ENCODE measurements around the gene TRPM6.
A peak's percentile ranks its signal among the peaks of the same experiment; 100 is the strongest.

The TRPM6 gene

DNA sequence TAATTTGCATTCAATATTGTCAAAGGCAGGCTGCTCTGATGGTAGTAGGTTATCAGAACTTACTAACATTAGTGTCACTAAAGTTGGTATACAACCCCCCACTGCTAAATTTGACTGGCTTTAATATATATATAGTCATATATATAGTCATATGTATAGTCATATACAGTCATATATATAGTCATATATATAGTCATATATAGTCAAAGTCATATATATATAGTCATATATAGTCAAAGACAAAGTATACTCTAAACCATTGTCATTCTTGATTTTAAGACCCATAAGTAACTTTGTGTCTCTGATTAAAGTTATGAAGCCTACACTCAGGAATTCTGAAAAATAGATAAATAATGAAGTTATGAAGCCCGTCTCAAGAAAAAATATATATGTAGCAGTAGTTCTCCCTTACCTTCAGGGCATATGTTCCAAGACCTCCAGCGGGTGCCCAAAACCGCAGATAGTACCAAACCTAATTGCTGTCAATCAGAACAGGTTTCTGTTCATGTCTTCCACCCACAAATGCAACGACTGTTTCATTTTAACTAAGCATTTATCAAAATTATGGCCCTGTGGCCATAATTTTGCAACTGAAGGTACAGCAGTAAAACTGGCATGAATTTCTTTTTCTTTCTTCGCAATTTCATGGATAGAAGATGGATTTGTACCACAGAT lies 40.1 kb downstream of the TRPM6 start:
- TF ChIP-seq EZH2phosphoT487 (IDR thresholded peaks at IDR 0.05; ENCODE audit: low read depth), result no peak
- TF ChIP-seq, protein P1, sequence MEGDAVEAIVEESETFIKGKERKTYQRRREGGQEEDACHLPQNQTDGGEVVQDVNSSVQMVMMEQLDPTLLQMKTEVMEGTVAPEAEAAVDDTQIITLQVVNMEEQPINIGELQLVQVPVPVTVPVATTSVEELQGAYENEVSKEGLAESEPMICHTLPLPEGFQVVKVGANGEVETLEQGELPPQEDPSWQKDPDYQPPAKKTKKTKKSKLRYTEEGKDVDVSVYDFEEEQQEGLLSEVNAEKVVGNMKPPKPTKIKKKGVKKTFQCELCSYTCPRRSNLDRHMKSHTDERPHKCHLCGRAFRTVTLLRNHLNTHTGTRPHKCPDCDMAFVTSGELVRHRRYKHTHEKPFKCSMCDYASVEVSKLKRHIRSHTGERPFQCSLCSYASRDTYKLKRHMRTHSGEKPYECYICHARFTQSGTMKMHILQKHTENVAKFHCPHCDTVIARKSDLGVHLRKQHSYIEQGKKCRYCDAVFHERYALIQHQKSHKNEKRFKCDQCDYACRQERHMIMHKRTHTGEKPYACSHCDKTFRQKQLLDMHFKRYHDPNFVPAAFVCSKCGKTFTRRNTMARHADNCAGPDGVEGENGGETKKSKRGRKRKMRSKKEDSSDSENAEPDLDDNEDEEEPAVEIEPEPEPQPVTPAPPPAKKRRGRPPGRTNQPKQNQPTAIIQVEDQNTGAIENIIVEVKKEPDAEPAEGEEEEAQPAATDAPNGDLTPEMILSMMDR (IDR thresholded peaks at IDR 0.05; ENCODE audit: low read depth, low read length), result no peak
- Histone ChIP-seq H4K20me1 (ENCODE audit: insufficient read depth, low read length) (no peaks in the 10 kb centered on the region), H2AFZ (ENCODE audit: low read depth, low read length) (no peak overlapping the region), H3K27me3 (ENCODE audit: low read depth, low read length) (peaks cover 19% of the 10 kb centered on the region), H3K27ac (ENCODE audit: low read length) (no peak overlapping the region), H3K4me2 (ENCODE audit: low read length) (peak overlapping the region; percentile 22), H3K4me1 (ENCODE audit: low read length) (peaks cover 8% of the 10 kb centered on the region), H3K9ac (ENCODE audit: low read length) (no peak overlapping the region), H3K79me2 (ENCODE audit: low read length) (no peaks in the 10 kb centered on the region), H3K36me3 (replicated peaks; ENCODE audit: low read depth, low read length) (no peaks in the 10 kb centered on the region), H3K4me3 (ENCODE audit: low read length) (no peak overlapping the region), H3K9me3 (ENCODE audit: insufficient read depth, low read length) (no peaks in the 10 kb centered on the region)

DNA sequence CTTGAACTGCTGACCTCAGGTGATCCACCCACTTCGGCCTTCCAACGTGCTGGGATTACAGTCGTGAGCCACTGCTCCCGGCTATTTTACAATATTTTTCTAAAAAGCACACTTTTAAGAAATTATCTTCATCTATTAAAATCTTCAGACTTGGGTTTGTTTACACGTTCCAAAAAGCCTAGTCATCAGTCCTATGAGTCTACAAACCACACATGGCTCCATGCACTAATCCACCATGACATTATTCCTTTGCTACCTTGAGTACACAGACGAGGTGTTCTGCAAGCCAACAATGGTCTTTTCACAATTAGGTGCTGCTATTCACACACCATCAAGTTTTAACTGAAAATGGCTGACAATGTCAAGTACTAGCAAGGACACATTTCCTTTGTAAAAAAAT lies 41.0 kb downstream of the TRPM6 start:
- peaks cover 8% of the 10 kb centered on the region for H3K4me1 ChIP-seq (ENCODE audit: low read length)
- H3K4me3 ChIP-seq (ENCODE audit: low read length), result no peak overlapping the region
- no peaks in the 10 kb centered on the region for H3K36me3 ChIP-seq (replicated peaks; ENCODE audit: low read depth, low read length)
- H3K79me2 ChIP-seq (ENCODE audit: low read length), result no peaks in the 10 kb centered on the region
- no peaks in the 10 kb centered on the region for H4K20me1 ChIP-seq (ENCODE audit: insufficient read depth, low read length)
- H3K9ac ChIP-seq (ENCODE audit: low read length), result no peak overlapping the region
- no peak overlapping the region for H3K27ac ChIP-seq (ENCODE audit: low read length)
- TF ChIP-seq, protein P1 (IDR thresholded peaks at IDR 0.05; ENCODE audit: low read depth, low read length), result no peak
- TF ChIP-seq EZH2phosphoT487 (IDR thresholded peaks at IDR 0.05; ENCODE audit: low read depth), result no peak
- H3K9me3 ChIP-seq (ENCODE audit: insufficient read depth, low read length), result no peaks in the 10 kb centered on the region
- H3K4me2 ChIP-seq (ENCODE audit: low read length), result no peak overlapping the region
- peaks cover 19% of the 10 kb centered on the region for H3K27me3 ChIP-seq (ENCODE audit: low read depth, low read length)
- no peak overlapping the region for H2AFZ ChIP-seq (ENCODE audit: low read depth, low read length)

DNA sequence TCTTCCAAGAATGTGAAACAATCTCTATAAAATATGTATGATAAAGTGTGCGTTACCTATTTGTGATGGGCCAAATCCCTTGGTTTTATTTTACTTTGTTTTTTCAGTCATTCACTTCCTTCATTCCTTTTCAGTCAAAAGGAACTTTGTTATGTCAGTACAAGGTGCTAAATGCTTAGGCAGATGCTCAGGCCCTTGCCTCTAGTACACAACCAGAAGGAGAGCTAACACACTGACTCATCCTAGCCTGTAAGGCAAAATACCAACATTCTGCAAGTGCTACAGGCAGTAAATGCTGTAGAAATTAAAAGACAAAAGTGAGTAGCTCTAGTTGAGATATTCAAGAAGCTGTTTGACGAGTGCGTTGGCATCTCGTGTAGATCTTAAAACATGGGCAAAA lies 49.4 kb downstream of the TRPM6 start:
- TF ChIP-seq, protein P1 (IDR thresholded peaks at IDR 0.05; ENCODE audit: low read depth, low read length), result no peak
- TF ChIP-seq EZH2phosphoT487 (IDR thresholded peaks at IDR 0.05; ENCODE audit: low read depth), result no peak
- no peaks in the 10 kb centered on the region for H3K4me1 ChIP-seq (ENCODE audit: low read length)
- no peak overlapping the region for H3K4me3 ChIP-seq (ENCODE audit: low read length)
- H3K9ac ChIP-seq (ENCODE audit: low read length), result no peak overlapping the region
- H2AFZ ChIP-seq (ENCODE audit: low read depth, low read length), result no peak overlapping the region
- H3K36me3 ChIP-seq (replicated peaks; ENCODE audit: low read depth, low read length), result no peaks in the 10 kb centered on the region
- no peak overlapping the region for H3K27ac ChIP-seq (ENCODE audit: low read length)
- no peaks in the 10 kb centered on the region for H4K20me1 ChIP-seq (ENCODE audit: insufficient read depth, low read length)
- H3K79me2 ChIP-seq (ENCODE audit: low read length), result no peaks in the 10 kb centered on the region
- H3K4me2 ChIP-seq (ENCODE audit: low read length), result no peak overlapping the region
- H3K27me3 ChIP-seq (ENCODE audit: low read depth, low read length), result peaks cover 20% of the 10 kb centered on the region
- no peaks in the 10 kb centered on the region for H3K9me3 ChIP-seq (ENCODE audit: insufficient read depth, low read length)

DNA sequence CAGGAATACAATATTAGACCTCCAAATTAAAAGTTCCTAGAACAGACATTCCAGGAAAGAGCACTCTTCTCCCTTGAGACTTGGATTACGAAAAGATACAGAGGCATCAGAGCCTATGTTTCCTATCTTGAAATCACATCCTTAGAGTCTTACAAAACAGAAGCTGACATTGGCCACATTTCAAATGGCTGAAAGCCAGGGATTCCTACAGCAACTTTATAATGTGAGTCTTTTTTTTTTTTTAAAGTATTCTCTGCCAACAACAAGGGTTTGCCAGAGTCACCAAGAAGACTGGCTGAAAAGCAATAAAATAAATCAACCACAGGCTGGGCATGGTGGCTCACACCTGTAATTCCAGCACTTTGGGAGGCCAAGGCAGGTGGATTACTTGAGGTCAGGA lies 63.1 kb downstream of the TRPM6 start:
- Histone ChIP-seq H4K20me1 (ENCODE audit: insufficient read depth, low read length) (no peaks in the 10 kb centered on the region), H3K9me3 (ENCODE audit: insufficient read depth, low read length) (no peaks in the 10 kb centered on the region), H3K36me3 (replicated peaks; ENCODE audit: low read depth, low read length) (no peaks in the 10 kb centered on the region), H2AFZ (ENCODE audit: low read depth, low read length) (no peak overlapping the region), H3K4me2 (ENCODE audit: low read length) (no peak overlapping the region), H3K27ac (ENCODE audit: low read length) (no peak overlapping the region), H3K9ac (ENCODE audit: low read length) (no peak overlapping the region), H3K27me3 (ENCODE audit: low read depth, low read length) (peaks cover 8% of the 10 kb centered on the region), H3K79me2 (ENCODE audit: low read length) (no peaks in the 10 kb centered on the region), H3K4me3 (ENCODE audit: low read length) (no peak overlapping the region), H3K4me1 (ENCODE audit: low read length) (no peaks in the 10 kb centered on the region)
- TF ChIP-seq EZH2phosphoT487 (IDR thresholded peaks at IDR 0.05; ENCODE audit: low read depth), result no peak
- TF ChIP-seq, protein P1 (IDR thresholded peaks at IDR 0.05; ENCODE audit: low read depth, low read length), result no peak

All from OCI-LY3 (cell line).